Uterus (tissue), 4 donors: ENCODE measurements around the gene TMEM156. TPM values are rescaled to one million over a fixed set of nuclear protein-coding genes. Genes with fewer than 3 reads are reported as not detected.
A peak's percentile ranks its signal among the peaks of the same experiment; 100 is the strongest.

Experiments used
- DNase-seq, 2 donors: peaks; one replicate each; pipeline ENCODE4 v3.0.0-alpha.2; 2019 to 2020
- H3K27ac ChIP-seq, 2 donors: fragments of 200-600 bp; sonication (generic); 1 replicate in 1 of 2; 2 replicates in 1 of 2; pipeline ENCODE4 v1.5.1; 2016 to 2018
- H3K27me3 ChIP-seq, 2 donors: fragments of 200-600 bp; sonication (generic); one replicate each; pipeline ENCODE4 v1.5.1; 2018 to 2019; ENCODE audit warnings: control low read depth in 1 of 2
- H3K36me3 ChIP-seq, 2 donors: fragments of 200-600 bp; sonication (generic); one replicate each; pipeline ENCODE4 v1.5.1; 2019; ENCODE audit warnings: control low read depth in 1 of 2
- H3K4me1 ChIP-seq, 2 donors: fragments of 200-600 bp; sonication (generic); one replicate each; pipeline ENCODE4 v1.5.1; 2018 to 2019; ENCODE audit warnings: control low read depth in 1 of 2
- H3K4me3 ChIP-seq, 2 donors: fragments of 200-600 bp; sonication (generic); 1 replicate in 1 of 2; 2 replicates in 1 of 2; pipeline ENCODE4 v1.5.1; 2018 to 2019; ENCODE audit warnings: mild to moderate bottlenecking in 1 of 2
- H3K9me3 ChIP-seq, 2 donors: fragments of 200-600 bp; sonication (generic); one replicate each; pipeline ENCODE4 v1.5.1; 2019; ENCODE audit warnings: control low read depth in 1 of 2
- CTCF ChIP-seq, 4 experiments: fragments of 200-600 bp in 2 of 4; fragments of 450-650 bp in 2 of 4; sonication (generic) in 2 of 4; IDR thresholded peaks; one replicate each; pipeline ENCODE4 v1.5.1; 2016 to 2019; ENCODE audit warnings: antibody characterized with exemption in 4 of 4, mild to moderate bottlenecking in 2 of 4, moderate library complexity in 1 of 4
- POLR2A ChIP-seq, 2 donors: fragments of 450-650 bp; IDR thresholded peaks; one replicate each; pipeline ENCODE4 v1.6.1; 2016; ENCODE audit warnings: antibody characterized with exemption in 2 of 2, mild to moderate bottlenecking in 1 of 2, moderate library complexity in 1 of 2
- intact Hi-C: fragments of 100-400 bp; cut with DNase I; formaldehyde crosslinking; loops from one replicate; pipeline ENCODE4 v1.15.1; 2023; ENCODE audit warnings: low total_unique reads
- total RNA-seq, 4 donors: library from RNA; depleted of rRNA in 3 of 4; stranded (reverse); fragments of >200 nt in 3 of 4; gene quantifications; one replicate each; pipeline versions ENCODE4 v1.1.0 to v1.2.4, GENCODE V29; 2014 to 2023
- donor health status: DM: yes; HTN: yes; CAD: no.

TMEM156 gene
- total RNA-seq, 4 donors from 2014 or later: 0.37 to 0.41 TPM; not detected in 2

GRCh38 chr4:39048311-39048710 is 16.1 kb upstream of the TMEM156 start:
- no peak for TF ChIP-seq POLR2A (IDR thresholded peaks at IDR 0.05)
- TF ChIP-seq CTCF (IDR thresholded peaks at IDR 0.05): no peak
- H3K27ac ChIP-seq: no peak overlapping the region
- H3K4me1 ChIP-seq: no peaks in the 10 kb centered on the region

GRCh38 chr4:39047681-39048080 is 15.5 kb upstream of the TMEM156 start:
- intact Hi-C loops: no loop called here
- Histone ChIP-seq H3K36me3 (no peaks in the 10 kb centered on the region), H3K9me3 (no peaks in the 10 kb centered on the region), H3K27me3 (no peaks in the 10 kb centered on the region), H3K27ac (no peak overlapping the region), H3K4me3 (no peak overlapping the region), H3K4me1 (no peaks in the 10 kb centered on the region)
- TF ChIP-seq CTCF (IDR thresholded peaks at IDR 0.05) (no peak), POLR2A (IDR thresholded peaks at IDR 0.05) (no peak)
- DNase-seq: no peak

More at GRCh38 chr4:39048311-39048710, 16.1 kb upstream of the TMEM156 start:
- intact Hi-C loops: no loop called here
- no peak for DNase-seq
- H3K36me3 ChIP-seq: no peaks in the 10 kb centered on the region
- H3K27me3 ChIP-seq: no peaks in the 10 kb centered on the region
- H3K9me3 ChIP-seq: no peaks in the 10 kb centered on the region
- no peak overlapping the region for H3K4me3 ChIP-seq

GRCh38 chr4:39046249-39046648 is 14.0 kb upstream of the TMEM156 start:
- intact Hi-C loops: no loop called here
- Histone ChIP-seq H3K36me3 (no peaks in the 10 kb centered on the region), H3K4me1 (no peaks in the 10 kb centered on the region), H3K27ac (peak overlapping the region in 1 of 2 donors; percentile 95), H3K9me3 (no peaks in the 10 kb centered on the region), H3K27me3 (no peaks in the 10 kb centered on the region), H3K4me3 (peak overlapping the region in 1 of 2 donors; percentile 97)
- no peak for DNase-seq
- TF ChIP-seq POLR2A (IDR thresholded peaks at IDR 0.05) (no peak), CTCF (IDR thresholded peaks at IDR 0.05) (no peak)

GRCh38 chr4:39045827-39046221 is 13.6 kb upstream of the TMEM156 start:
- Histone ChIP-seq H3K4me3 (peak overlapping the region; percentile 53 to 97), H3K9me3 (no peaks in the 10 kb centered on the region), H3K27ac (peak overlapping the region; percentile 95 to 96), H3K4me1 (no peaks in the 10 kb centered on the region), H3K36me3 (no peaks in the 10 kb centered on the region), H3K27me3 (no peaks in the 10 kb centered on the region)
- intact Hi-C loops: no loop called here
- TF ChIP-seq CTCF (IDR thresholded peaks at IDR 0.05): no peak
- no peak for TF ChIP-seq POLR2A (IDR thresholded peaks at IDR 0.05)
- DNase-seq: no peak

GRCh38 chr4:39044956-39045826 is 13.0 kb upstream of the TMEM156 start:
- TF ChIP-seq POLR2A (IDR thresholded peaks at IDR 0.05): peak in 1 of 2 donors; percentile 17
- peak in 1 of 4 experiments; percentile 8 for TF ChIP-seq CTCF (IDR thresholded peaks at IDR 0.05)
- intact Hi-C loops: no loop called here
- H3K36me3 ChIP-seq: no peaks in the 10 kb centered on the region
- no peak for DNase-seq
- peak overlapping the region; percentile 53 to 97 for H3K4me3 ChIP-seq
- H3K27me3 ChIP-seq: no peaks in the 10 kb centered on the region
- H3K4me1 ChIP-seq: no peaks in the 10 kb centered on the region
- peak overlapping the region; percentile 95 to 96 for H3K27ac ChIP-seq
- no peaks in the 10 kb centered on the region for H3K9me3 ChIP-seq
